ENCODE data around the gene SLC37A4.

GRCh38 chr11:119047205-119047604 is 16.5 kb upstream of the SLC37A4 start:
- TF ChIP-seq EZH2 (IDR thresholded peaks at IDR 0.05; ENCODE audit: insufficient read depth, poor library complexity, severe bottlenecking) (no peak), EZH2phosphoT487 (IDR thresholded peaks at IDR 0.05; ENCODE audit: insufficient read depth, low read depth) (no peak)

All from GM23248 (cell line).